Aorta (tissue), 5 donors: ENCODE measurements around the gene WDR6. TPM values are rescaled to one million over a fixed set of nuclear protein-coding genes. Genes with fewer than 3 reads are reported as not detected.

Experiments used
- ATAC-seq: fragments of 200-7000 bp; cut with Tn5 transposase; one replicate; pipeline ENCODE4 v1.9.1; 2022; ENCODE audit warnings: moderate library complexity; ENCODE audit not compliant: low FRiP score
- DNase-seq, 2 donors: peaks; one replicate each; pipeline ENCODE4 v3.0.0-alpha.2; 2020
- H3K27ac ChIP-seq, 2 donors: one replicate each; pipeline ENCODE4 v1.5.1; 2013; ENCODE audit warnings: low read length in 2 of 2, mild to moderate bottlenecking in 2 of 2, moderate library complexity in 2 of 2, control low read depth in 1 of 2, inconsistent platforms in 1 of 2, low read depth in 1 of 2
- H3K27me3 ChIP-seq, 2 donors: one replicate each; pipeline ENCODE4 v1.6.1; 2013; ENCODE audit warnings: control low read depth in 1 of 2, low read length in 1 of 2, mild to moderate bottlenecking in 1 of 2, moderate library complexity in 1 of 2; ENCODE audit not compliant: insufficient read depth in 2 of 2, control insufficient read depth in 1 of 2
- H3K36me3 ChIP-seq, 2 donors: one replicate each; pipeline ENCODE4 v1.6.1; 2013; ENCODE audit warnings: control low read depth in 1 of 2, low read length in 1 of 2, mild to moderate bottlenecking in 1 of 2; ENCODE audit not compliant: insufficient read depth in 2 of 2, control insufficient read depth in 1 of 2
- H3K4me1 ChIP-seq, 2 donors: one replicate each; pipeline ENCODE4 v1.6.1; 2013; ENCODE audit warnings: low read length in 2 of 2, control low read depth in 1 of 2, mild to moderate bottlenecking in 1 of 2, moderate library complexity in 1 of 2; ENCODE audit not compliant: insufficient read depth in 2 of 2, control insufficient read depth in 1 of 2
- H3K4me3 ChIP-seq, 2 donors: one replicate each; pipeline ENCODE4 v1.5.1; 2013; ENCODE audit warnings: low read length in 2 of 2, control low read depth in 1 of 2, mild to moderate bottlenecking in 1 of 2
- H3K9me3 ChIP-seq: one replicate; pipeline ENCODE4 v1.6.1; 2013; ENCODE audit warnings: mild to moderate bottlenecking, low read length; ENCODE audit not compliant: control insufficient read depth
- WGBS, 2 donors: extraction: QIAGEN DNeasy Blood & Tissue Kit; methylation state at CpG; one replicate each; pipeline ENCODE4 v1.1.7; 2013; 5-methylcytosine and 5-hydroxymethylcytosine counted together
- intact Hi-C, 2 donors: fragments of 100-400 bp; cut with DNase I; formaldehyde crosslinking; loops; one replicate each; pipeline versions ENCODE4 v1.14.2 to v1.15.0; 2022
- polyA plus RNA-seq, 2 donors: library from polyadenylated mRNA; stranded (reverse); fragments of 200-250 nt; gene quantifications; one replicate each; pipeline ENCODE4 v1.2.3, GENCODE V29; 2013
- total RNA-seq, 2 donors: library from RNA; stranded (reverse); fragmentation: NEBNext Ultra II Directional; extraction: Animal tissue kit (Norgen Biotek cat#: 25700); gene quantifications; one replicate each; pipeline ENCODE4 v1.2.1, GENCODE V29; 2021
- donor health status: healthy with polysubstance abuse.
- donor health status: Bipolar disorder and iron deficiency.
- donor health status: DM: no; HTN: no; CAD: no.
- donor health status: DM: no; HTN: no; CAD: no.
- donor health status: DM: yes; HTN: yes; CAD: no.

WDR6 gene
- total and polyA plus RNA-seq, 4 donors = 24.0 to 232 (median 135) TPM

DNA sequence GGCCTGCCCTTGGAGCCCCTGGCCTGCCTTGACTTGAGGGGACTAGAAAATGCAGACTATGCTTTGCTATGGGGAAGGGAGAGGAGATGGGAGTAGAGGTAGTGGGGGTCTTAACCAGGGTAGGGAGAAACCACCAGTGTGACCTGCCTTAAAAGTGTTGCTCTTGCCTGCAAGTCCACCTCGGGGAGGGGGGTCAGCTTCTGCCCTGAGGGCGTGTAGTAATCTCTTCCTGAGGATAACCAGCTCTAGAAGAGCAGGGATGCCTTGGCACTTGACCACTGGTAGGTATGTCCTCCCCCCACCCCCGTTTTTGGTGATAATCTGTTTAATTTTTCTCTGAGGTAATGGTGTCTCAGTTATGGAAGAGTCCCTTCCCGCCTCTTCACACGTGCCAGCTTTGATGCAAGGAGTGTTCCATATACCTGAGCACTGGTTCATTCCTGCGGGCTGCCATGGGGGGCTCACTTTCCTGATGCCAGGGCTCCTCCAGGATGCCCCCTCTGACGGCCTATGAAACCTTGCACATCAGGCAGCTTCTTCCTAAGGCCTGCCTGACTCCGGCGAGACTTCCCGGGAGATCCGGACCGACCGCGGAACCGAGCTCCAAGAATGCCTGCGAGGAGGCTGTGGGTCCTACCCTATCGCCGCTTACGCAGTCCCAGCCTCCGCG lies 17.9 kb upstream of the WDR6 start:
- Histone ChIP-seq H3K9me3 (no peaks in the 10 kb centered on the region), H3K27me3 (no peaks in the 10 kb centered on the region), H3K27ac (peak overlapping the region; percentile 53 to 97), H3K4me1 (peaks cover 0 to 3% of the 10 kb centered on the region in 2 donors), H3K4me3 (peak overlapping the region; percentile 55 to 71), H3K36me3 (peaks cover 2 to 3% of the 10 kb centered on the region in 2 donors)
- WGBS, 2 donors = 1% methylated on average over 21 of the region's 21 CpGs
- DNase-seq (peak in 1 of 2 donors; percentile 46), ATAC-seq (peak; percentile 1)
- intact Hi-C loops = loop anchor here (2.0 to 5.0 kb wide), 2 partner anchors 33 to 106 kb away; partner anchors contain the start of genes NDUFAF3 (in 1 of the 2) and QRICH1 (in 1 of the 2)

DNA sequence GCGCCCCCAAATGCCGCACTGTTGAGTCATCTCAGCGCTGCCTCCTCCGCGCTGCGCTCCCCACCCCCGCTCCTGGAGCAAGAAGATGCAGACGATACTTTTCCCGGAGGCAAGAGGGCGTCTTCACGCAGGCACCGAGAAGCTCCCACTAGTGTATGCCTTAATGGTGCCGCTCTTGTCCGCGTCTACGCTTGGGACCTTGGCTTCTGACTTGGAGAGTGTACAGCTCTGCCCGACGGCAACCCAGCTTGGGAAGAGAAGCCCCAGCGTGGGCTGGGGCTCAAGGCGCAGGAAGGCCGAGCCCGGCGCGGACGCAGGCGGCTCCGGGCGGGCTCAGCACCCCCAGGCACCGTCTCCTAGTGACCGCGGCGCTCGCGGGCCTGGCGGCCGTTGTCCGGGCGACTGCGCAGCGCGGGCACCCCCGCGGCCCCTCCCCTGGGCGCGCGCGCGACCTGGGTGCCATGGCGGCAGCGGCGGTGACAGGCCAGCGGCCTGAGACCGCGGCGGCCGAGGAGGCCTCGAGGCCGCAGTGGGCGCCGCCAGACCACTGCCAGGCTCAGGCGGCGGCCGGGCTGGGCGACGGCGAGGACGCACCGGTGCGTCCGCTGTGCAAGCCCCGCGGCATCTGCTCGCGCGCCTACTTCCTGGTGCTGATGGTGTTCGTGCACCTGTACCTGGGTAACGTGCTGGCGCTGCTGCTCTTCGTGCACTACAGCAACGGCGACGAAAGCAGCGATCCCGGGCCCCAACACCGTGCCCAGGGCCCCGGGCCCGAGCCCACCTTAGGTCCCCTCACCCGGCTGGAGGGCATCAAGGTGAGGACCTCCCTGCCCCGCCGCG lies 17.2 kb upstream of the WDR6 start, which contains the start of gene P4HTM:
Gene P4HTM (plus strand): TSS at position 446 of the 840 bp plus-strand sequence. CDS start 16 bp downstream, at position 462.
- peak within 1 kb of the TSS; percentile 53 to 97 for H3K27ac ChIP-seq
- H3K9me3 ChIP-seq = no peaks in the 10 kb centered on the region
- WGBS, 2 donors = 0 to 1% methylated on average over 80 to 91 of the region's 91 CpGs
- H3K4me3 ChIP-seq = peak within 1 kb of the TSS; percentile 55 to 71
- ATAC-seq (peak; percentile 93), DNase-seq (peak; percentile 92 to 97)
- peaks cover 0 to 3% of the 10 kb centered on the region in 2 donors for H3K4me1 ChIP-seq
- no peaks in the 10 kb centered on the region for H3K27me3 ChIP-seq
- intact Hi-C loops = loop anchor here (2.0 to 5.0 kb wide), 3 partner anchors 32 to 105 kb away; partner anchors contain the start of genes IMPDH2 (in 1 of the 2), NDUFAF3 (in 1 of the 2) and QRICH1 (in 1 of the 2)
- peaks cover 2 to 3% of the 10 kb centered on the region in 2 donors for H3K36me3 ChIP-seq

DNA sequence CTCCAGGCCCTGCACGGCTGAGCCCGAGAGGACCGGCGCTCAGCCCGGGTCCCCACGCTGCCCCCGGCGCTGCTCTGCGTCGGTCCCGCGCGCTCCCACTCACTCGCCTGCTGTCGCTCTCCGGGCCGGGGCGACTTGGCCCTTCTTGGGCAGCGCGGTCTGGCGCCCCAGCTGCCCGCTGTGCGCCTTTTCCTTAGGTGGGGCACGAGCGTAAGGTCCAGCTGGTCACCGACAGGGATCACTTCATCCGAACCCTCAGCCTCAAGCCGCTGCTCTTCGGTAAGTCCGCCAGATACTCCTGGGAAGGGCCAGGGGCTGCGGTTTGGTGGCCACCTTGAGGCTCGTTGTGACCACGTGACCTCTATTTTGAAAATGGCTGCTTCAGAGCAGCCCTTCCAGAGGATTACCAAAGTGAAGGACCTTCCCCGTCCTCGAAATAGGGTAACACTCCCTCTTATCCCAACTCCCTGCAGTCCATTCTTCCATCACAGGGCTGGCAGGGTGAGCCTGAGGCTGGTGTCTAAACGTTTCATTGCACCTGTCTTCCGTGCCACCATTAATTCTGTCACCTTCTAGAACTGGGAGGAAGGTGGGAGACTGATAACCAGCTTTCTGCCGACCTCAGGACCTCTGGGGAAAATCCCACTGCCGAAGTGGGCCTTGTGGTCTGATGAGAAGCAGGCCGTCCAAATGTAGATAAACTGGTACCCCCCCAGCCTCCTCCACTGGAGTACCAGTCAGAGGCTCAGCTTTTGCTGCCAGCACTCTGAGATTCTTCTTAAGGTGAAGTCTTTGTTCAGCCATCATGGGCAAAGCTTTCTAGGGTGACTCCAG lies 16.3 kb upstream of the WDR6 start:
- ATAC-seq (peak; percentile 2), DNase-seq (no peak)
- intact Hi-C loops = loop anchor here in 1 of 2 donors (5.0 kb wide), 1 partner anchor 36 kb away; the partner anchor contains the start of gene IMPDH2
- Histone ChIP-seq H3K36me3 (peaks cover 0 to 2% of the 10 kb centered on the region in 2 donors), H3K4me3 (peak overlapping the region; percentile 22 to 71), H3K9me3 (no peaks in the 10 kb centered on the region), H3K27ac (peak overlapping the region in 1 of 2 donors; percentile 97), H3K27me3 (no peaks in the 10 kb centered on the region), H3K4me1 (peaks cover 0 to 3% of the 10 kb centered on the region in 2 donors)
- WGBS, 2 donors = 2 to 4% methylated on average over 35 to 40 of the region's 40 CpGs

DNA sequence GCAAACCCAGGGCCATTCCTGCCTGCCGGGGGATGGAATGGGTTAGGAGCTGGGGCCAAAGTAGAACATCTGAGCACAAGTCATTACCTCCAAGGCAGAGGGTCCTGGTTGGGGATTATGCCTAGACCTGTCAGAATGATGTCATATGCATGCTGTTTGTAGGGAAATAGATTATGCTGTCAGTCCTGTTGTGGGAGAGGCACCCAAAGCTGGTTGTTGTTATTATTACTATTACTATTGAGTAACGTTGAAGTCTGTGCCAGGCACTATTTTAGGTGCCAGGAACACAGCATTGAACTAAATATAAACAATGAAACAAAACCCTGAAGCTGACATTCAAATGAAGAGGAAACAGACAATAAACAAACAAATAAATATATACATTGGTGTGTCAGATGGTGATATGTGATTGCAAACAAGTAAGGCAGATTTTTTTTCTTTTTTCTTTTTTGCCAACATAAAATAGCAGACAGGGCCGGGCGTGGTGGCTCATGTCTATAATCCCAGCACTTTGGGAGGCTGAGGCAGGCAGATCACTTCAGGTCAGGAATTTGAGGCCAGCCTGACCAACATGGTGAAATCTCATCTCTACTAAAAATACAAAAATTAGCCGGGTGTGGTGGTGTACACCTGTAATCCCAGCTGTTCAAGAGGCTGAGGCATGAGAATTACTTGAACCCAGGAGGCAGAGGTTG lies 15.2 kb upstream of the WDR6 start:
- ATAC-seq = no peak
- H3K36me3 ChIP-seq = no peaks in the 10 kb centered on the region

DNA sequence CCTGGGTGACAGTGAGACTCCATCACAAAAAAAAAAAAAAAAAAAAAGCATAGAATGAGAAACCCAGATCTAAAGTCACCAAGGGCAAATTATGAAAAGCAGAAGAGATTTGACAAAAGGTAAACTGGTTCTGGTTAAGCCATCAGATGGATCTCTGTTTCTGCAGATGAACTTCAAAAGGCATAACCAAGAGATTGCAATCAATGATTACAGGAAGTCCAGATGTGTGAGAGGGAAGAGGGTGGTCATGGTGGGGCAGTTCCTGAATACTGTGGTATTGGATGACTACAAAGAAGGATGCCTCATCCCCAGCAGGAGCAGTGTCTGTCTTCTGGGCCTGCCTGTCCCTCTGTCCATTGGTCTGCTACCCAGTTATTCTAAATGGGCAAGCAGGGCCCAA lies 13.4 kb upstream of the WDR6 start:
- no peaks in the 10 kb centered on the region for H3K27me3 ChIP-seq
- no peak for DNase-seq
- no peak overlapping the region for H3K4me3 ChIP-seq
- H3K9me3 ChIP-seq = no peaks in the 10 kb centered on the region
- H3K36me3 ChIP-seq = no peaks in the 10 kb centered on the region
- intact Hi-C loops = loop anchor here in 1 of 2 donors (5.0 kb wide), 1 partner anchor 33 kb away; the partner anchor contains the start of gene IMPDH2
- no peak overlapping the region for H3K27ac ChIP-seq
- ATAC-seq = no peak
- H3K4me1 ChIP-seq = peaks cover 0 to 3% of the 10 kb centered on the region in 2 donors

More for the DNA sequence above, 15.2 kb upstream of the WDR6 start:
- Histone ChIP-seq H3K27ac (peak overlapping the region in 1 of 2 donors; percentile 60), H3K27me3 (no peaks in the 10 kb centered on the region), H3K9me3 (no peaks in the 10 kb centered on the region), H3K4me1 (peaks cover 0 to 3% of the 10 kb centered on the region in 2 donors), H3K4me3 (no peak overlapping the region)
- DNase-seq = no peak
- intact Hi-C loops = loop anchor here in 1 of 2 donors (5.0 kb wide), 1 partner anchor 35 kb away; the partner anchor contains the start of gene IMPDH2
- 69% methylated on average over 5 of the region's 5 CpGs for WGBS, 2 donors

DNA sequence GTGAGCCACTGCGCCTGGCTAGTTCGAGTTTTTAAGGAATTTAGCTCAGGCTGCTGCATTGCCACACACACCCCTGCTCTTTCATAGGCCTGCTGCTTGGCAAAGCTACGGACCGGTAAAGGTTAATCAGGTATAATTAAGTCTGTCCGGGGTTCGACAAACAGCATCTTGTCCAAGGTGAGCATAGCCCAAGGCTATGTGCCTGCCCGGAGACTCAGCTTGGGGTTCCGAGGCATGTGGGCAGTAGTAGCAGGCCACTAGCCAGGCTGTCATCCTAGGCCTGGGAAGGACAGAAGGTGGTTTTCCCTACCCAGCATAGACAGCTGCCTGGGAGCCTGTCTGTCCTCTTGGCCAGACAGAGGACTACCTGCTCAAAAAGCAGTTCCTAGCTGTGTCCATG lies 10.6 kb upstream of the WDR6 start:
- no peak for ATAC-seq
- intact Hi-C loops = no loop called here

DNA sequence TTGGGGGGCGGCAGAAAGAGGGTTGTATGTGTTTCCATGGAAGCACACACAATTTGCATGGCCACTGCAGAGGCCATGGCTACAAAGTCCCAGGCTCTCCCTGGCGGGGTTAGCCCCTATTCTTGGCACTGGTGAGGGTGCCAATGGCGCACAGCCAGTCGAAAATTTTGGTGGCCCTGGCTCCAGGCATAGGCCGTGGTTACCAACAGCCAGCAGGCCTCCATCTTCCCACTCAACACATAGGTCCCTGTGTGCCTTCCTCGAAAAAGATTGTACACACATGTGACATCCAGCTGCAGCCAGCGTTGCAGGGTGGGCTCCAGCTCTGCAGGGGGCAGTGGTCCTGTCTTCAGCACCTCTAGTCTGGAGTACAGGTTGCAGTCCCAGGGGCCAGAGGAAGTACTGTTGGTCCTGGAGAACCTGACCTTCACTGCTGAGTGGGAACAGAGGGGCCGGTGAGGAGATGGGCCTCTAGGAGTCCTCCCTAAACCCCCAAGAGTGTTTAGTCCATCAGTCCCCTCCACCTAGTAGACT lies 10.0 kb upstream of the WDR6 start:
- no peak overlapping the region for H3K4me3 ChIP-seq
- no peaks in the 10 kb centered on the region for H3K27me3 ChIP-seq
- no peaks in the 10 kb centered on the region for H3K4me1 ChIP-seq
- no peak for DNase-seq
- H3K36me3 ChIP-seq = no peaks in the 10 kb centered on the region
- 75 to 77% methylated on average over 8 of the region's 8 CpGs for WGBS, 2 donors
- H3K9me3 ChIP-seq = no peaks in the 10 kb centered on the region
- intact Hi-C loops = no loop called here
- no peak overlapping the region for H3K27ac ChIP-seq
- ATAC-seq = no peak

More for the DNA sequence above, 10.6 kb upstream of the WDR6 start:
- H3K9me3 ChIP-seq = no peaks in the 10 kb centered on the region
- no peak for DNase-seq
- H3K36me3 ChIP-seq = no peaks in the 10 kb centered on the region
- whole genome bisulfite sequencing, 2 donors = 93 to 94% methylated on average over 8 of the region's 8 CpGs
- no peak overlapping the region for H3K27ac ChIP-seq
- H3K4me1 ChIP-seq = peaks cover 0 to 1% of the 10 kb centered on the region in 2 donors
- no peak overlapping the region for H3K4me3 ChIP-seq
- H3K27me3 ChIP-seq = no peaks in the 10 kb centered on the region
